Neuron (in vitro differentiated cells): Measurements from ENCODE around the gene ZZZ3.
"Not testable (repeated sequence)": the region's sequence is repeated elsewhere in the genome, so short reads cannot be mapped to it uniquely, and the experiment has no call there.

ENCODE experiments used
- H2AFZ ChIP-seq: one replicate; pipeline ENCODE4 v1.6.1; 2013; ENCODE audit warnings: low read depth, mild to moderate bottlenecking, inconsistent platforms, low read length, moderate library complexity
- H3K27me3 ChIP-seq: one replicate; pipeline ENCODE4 v1.6.1; 2013; ENCODE audit warnings: low read length; ENCODE audit not compliant: insufficient read depth
- H3K36me3 ChIP-seq: one replicate; pipeline ENCODE4 v1.6.1; 2013; ENCODE audit warnings: low read length; ENCODE audit not compliant: insufficient read depth
- H3K4me1 ChIP-seq: one replicate; pipeline ENCODE4 v1.6.1; 2013; ENCODE audit warnings: low read length; ENCODE audit not compliant: insufficient read depth
- H3K4me3 ChIP-seq: 2 replicates; pipeline ENCODE4 v1.5.1; 2013; ENCODE audit warnings: mild to moderate bottlenecking, low read length, moderate library complexity
- H3K9me3 ChIP-seq: one replicate; pipeline ENCODE4 v1.6.1; 2013; ENCODE audit warnings: low read length

The ZZZ3 gene

DNA sequence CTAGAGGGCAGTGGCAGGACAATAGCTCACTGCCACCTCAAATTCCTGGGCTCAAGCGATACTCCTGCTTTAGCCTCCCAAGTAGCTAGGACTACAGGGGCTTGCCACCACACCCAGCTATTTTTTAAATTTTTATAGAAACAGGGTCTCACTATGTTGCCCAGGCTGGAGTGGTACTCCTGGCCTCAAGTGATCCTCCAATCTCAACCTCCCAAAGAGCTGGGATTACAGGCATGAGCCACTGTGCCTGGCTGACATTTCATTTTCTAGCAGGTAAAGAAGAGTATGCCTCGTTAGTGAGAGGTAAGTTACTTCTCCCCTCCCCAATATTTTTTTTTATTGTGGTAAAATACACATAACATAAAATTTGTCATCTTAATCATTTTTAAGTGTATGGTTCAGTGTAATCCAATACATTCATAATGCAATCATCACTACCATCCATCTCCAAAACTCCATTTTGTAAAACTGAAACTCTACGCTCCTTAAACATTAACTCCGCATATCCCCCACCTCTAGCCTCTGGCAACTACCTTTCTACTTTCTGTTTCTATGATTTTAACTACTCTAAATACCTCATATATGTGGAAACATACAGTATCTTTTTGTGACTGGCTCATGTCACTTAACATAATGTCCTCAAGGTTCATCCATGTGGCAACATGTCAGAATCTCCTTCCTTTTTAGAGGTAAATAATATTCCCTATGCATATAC lies 22.4 kb downstream of the ZZZ3 start:
- no peaks in the 10 kb centered on the region for H3K4me1 ChIP-seq
- peaks cover 4% of the 10 kb centered on the region for H3K9me3 ChIP-seq
- H3K4me3 ChIP-seq: no peak overlapping the region
- no peaks in the 10 kb centered on the region for H3K36me3 ChIP-seq
- H3K27me3 ChIP-seq: no peaks in the 10 kb centered on the region
- H2AFZ ChIP-seq: no peak overlapping the region

GRCh38 chr1:77658271-77658670 lies 24.2 kb downstream of the ZZZ3 start:
- Histone ChIP-seq H3K4me3 (no peak overlapping the region), H3K4me1 (no peaks in the 10 kb centered on the region), H3K9me3 (peaks cover 4% of the 10 kb centered on the region), H2AFZ (no peak overlapping the region), H3K27me3 (no peaks in the 10 kb centered on the region), H3K36me3 (no peaks in the 10 kb centered on the region)

DNA sequence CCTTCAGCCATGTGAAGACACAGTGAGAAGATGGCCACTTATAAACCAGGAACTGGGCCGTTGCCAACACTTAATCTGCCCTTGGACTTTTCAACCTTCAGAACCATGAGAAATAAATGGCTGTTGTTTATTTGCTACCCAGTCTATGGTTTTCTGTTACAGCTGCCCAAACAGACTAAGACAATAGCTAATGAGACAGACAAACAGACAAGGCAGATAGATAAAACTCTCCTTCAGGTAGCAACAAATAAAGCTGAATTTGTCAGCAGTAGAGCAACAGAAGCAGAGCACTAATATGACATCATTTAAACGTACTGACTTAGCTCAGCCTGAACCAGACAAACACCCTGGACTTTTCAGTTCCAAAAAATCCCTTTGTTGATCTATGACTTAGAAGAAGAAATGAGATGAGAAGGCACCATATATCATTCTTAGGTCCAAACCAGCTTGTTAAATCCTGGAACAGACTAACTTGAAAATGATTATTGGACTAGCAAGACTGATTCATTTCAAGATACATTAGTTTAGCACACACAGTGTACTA lies 27.0 kb downstream of the ZZZ3 start:
- H3K4me1 ChIP-seq: no peaks in the 10 kb centered on the region
- H3K9me3 ChIP-seq: peaks cover 5% of the 10 kb centered on the region
- H3K4me3 ChIP-seq: no peak overlapping the region
- H3K36me3 ChIP-seq: no peaks in the 10 kb centered on the region
- no peak overlapping the region for H2AFZ ChIP-seq
- no peaks in the 10 kb centered on the region for H3K27me3 ChIP-seq

DNA sequence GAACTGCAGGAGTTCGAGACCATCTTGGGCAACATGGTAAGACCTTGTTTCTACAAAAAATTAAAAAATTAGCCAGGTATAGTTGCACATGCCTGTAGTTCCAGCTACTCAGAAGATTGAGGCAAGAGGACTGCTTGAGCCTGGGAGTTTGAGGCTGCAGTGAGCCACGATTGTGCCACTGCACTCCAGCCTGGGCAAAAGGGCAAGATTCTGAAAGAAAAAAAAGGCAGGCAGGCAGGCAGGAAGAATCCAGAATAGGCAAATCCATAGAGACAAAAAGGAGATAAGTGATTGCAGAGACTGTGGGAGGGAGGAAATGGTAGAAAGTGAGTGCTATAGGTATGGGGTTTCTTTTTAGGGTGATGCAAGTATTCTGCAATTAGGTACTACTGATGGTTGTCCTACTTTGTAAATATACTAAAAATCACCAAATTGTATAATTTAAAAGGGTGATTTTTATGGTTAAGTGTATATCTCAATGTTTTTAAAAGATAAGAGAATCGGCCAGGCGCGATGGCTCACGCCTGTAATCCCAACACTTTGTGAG lies 29.4 kb downstream of the ZZZ3 start:
- Histone ChIP-seq H3K27me3 (no peaks in the 10 kb centered on the region), H3K4me3 (no peak overlapping the region), H3K9me3 (peaks cover 9% of the 10 kb centered on the region), H3K4me1 (no peaks in the 10 kb centered on the region), H3K36me3 (no peaks in the 10 kb centered on the region), H2AFZ (no peak overlapping the region)

- H3K36me3 ChIP-seq: no peaks in the 10 kb centered on the region
- peaks cover 9% of the 10 kb centered on the region for H3K9me3 ChIP-seq
- no peak overlapping the region for H3K4me3 ChIP-seq
- H3K27me3 ChIP-seq: no peaks in the 10 kb centered on the region
- H3K4me1 ChIP-seq: no peaks in the 10 kb centered on the region
- no peak overlapping the region for H2AFZ ChIP-seq
Measured at GRCh38 chr1:77652268-77652667, 30.2 kb downstream of the ZZZ3 start.

DNA sequence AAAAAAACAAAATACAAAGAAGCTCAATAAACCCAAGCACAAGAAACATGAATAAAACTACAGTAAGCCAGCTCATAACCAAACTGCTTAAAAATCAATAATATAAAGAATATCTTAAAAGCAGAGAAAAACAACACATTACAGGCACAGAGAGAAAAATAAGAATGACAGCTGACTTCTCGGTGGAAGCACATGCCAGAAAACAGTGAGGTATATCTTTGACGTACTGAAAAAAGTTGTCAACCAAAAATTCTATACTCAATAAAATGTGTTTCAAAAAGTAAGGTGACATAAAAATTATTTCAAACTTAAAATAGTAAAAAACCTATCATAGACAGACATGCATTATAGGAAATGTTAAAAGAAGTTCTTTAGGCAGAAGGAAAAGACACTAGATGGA lies 33.3 kb downstream of the ZZZ3 start:
- Histone ChIP-seq H3K36me3 (peaks cover 18% of the 10 kb centered on the region), H3K4me1 (no peaks in the 10 kb centered on the region), H2AFZ (no peak overlapping the region), H3K27me3 (no peaks in the 10 kb centered on the region), H3K4me3 (no peak overlapping the region), H3K9me3 (peaks cover 11% of the 10 kb centered on the region)

GRCh38 chr1:77646224-77646623 lies 36.2 kb downstream of the ZZZ3 start:
- H3K4me3 ChIP-seq, H3K9me3 ChIP-seq, H3K4me1 ChIP-seq, H2AFZ ChIP-seq, H3K27me3 ChIP-seq: not testable (repeated sequence)
- peaks cover 18% of the 10 kb centered on the region for H3K36me3 ChIP-seq

GRCh38 chr1:77643456-77643855 lies 39.0 kb downstream of the ZZZ3 start:
- H3K9me3 ChIP-seq: peaks cover 1% of the 10 kb centered on the region
- no peak overlapping the region for H3K4me3 ChIP-seq
- no peaks in the 10 kb centered on the region for H3K27me3 ChIP-seq
- no peak overlapping the region for H2AFZ ChIP-seq
- H3K36me3 ChIP-seq: peaks cover 28% of the 10 kb centered on the region
- H3K4me1 ChIP-seq: no peaks in the 10 kb centered on the region

DNA sequence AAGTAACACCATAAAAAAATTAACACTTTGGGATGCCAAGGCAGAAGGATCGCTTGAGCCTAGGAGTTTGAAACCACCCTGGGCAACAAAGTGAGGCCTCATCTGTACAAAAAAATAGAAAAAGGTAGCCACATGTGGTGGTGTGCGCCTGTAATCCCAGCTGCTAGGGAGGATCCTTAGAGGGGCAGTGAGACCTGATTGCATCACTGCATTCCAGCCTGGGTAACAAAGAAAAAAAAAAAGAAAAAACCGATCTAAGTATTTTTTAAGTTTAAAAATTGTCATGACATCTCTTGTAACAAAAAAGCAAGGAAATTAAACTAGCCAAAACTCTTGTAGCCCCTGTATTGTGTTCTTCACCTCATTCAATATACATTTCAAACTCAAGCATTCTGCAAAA lies 39.5 kb downstream of the ZZZ3 start:
- H3K9me3 ChIP-seq: peaks cover 1% of the 10 kb centered on the region

DNA sequence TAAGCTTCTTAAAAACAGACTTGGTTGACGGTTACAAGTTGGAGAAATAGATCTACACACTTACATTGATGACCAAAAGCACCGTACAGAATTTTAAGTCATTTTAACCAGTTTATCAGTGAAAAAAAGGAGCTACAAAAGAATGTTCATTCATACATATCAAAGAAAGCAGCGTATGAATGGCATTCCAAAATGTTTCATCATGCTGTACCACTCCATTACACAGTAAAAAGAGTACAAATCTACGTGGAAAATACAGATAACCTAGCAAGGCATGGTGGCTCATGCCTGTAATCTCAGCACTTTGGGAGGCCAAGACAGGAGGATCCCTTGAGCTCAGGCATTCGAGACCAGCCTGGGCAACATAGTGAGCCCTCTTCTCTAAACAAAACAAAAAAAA lies 40.3 kb downstream of the ZZZ3 start:
- peaks cover 32% of the 10 kb centered on the region for H3K36me3 ChIP-seq
- no peak overlapping the region for H3K4me3 ChIP-seq
- H3K9me3 ChIP-seq: peaks cover 1% of the 10 kb centered on the region
- H2AFZ ChIP-seq: no peak overlapping the region
- no peaks in the 10 kb centered on the region for H3K27me3 ChIP-seq
- no peaks in the 10 kb centered on the region for H3K4me1 ChIP-seq

More for the DNA sequence above, 39.5 kb downstream of the ZZZ3 start:
- no peaks in the 10 kb centered on the region for H3K27me3 ChIP-seq
- H3K4me3 ChIP-seq: no peak overlapping the region
- H3K4me1 ChIP-seq: no peaks in the 10 kb centered on the region
- no peak overlapping the region for H2AFZ ChIP-seq
- peaks cover 32% of the 10 kb centered on the region for H3K36me3 ChIP-seq

GRCh38 chr1:77639557-77640069 lies 42.8 kb downstream of the ZZZ3 start:
- Histone ChIP-seq H3K27me3 (no peaks in the 10 kb centered on the region), H3K36me3 (peaks cover 18% of the 10 kb centered on the region), H3K4me3 (no peak overlapping the region), H3K9me3 (no peaks in the 10 kb centered on the region), H3K4me1 (no peaks in the 10 kb centered on the region), H2AFZ (no peak overlapping the region)

GRCh38 chr1:77639056-77639455 lies 43.4 kb downstream of the ZZZ3 start:
- Histone ChIP-seq H3K36me3 (peaks cover 18% of the 10 kb centered on the region), H2AFZ (no peak overlapping the region), H3K4me3 (no peak overlapping the region), H3K27me3 (no peaks in the 10 kb centered on the region), H3K9me3 (no peaks in the 10 kb centered on the region), H3K4me1 (no peaks in the 10 kb centered on the region)

GRCh38 chr1:77636864-77637263 lies 45.6 kb downstream of the ZZZ3 start:
- Histone ChIP-seq H3K9me3 (no peaks in the 10 kb centered on the region), H2AFZ (no peak overlapping the region), H3K4me3 (no peak overlapping the region), H3K4me1 (no peaks in the 10 kb centered on the region), H3K27me3 (no peaks in the 10 kb centered on the region), H3K36me3 (peaks cover 34% of the 10 kb centered on the region)
